Anterior cingulate cortex (tissue), 58 donors: ENCODE measurements around the gene SLC9A2.

ENCODE experiments used
- DNase-seq, 58 donors: peaks; one replicate each; lab custom pipeline; 2025; lab: John Stamatoyannopoulos, UW

The SLC9A2 gene

GRCh38 chr2:102619414-102620319 is at the start of gene SLC9A2:
Gene SLC9A2, plus strand, starts transcription at chr2:102619553. Its CDS starts 296 bp downstream, at chr2:102619849.
- DNase-seq, result peak in 2 of 58 donors; percentile 5 to 28

GRCh38 chr2:102575888-102576287 is 43.5 kb upstream of the SLC9A2 start:
- DNase-seq, result no peak

- DNase-seq, result no peak
Observed at GRCh38 chr2:102578376-102578775, 41.0 kb upstream of the SLC9A2 start.

- no peak for DNase-seq
Observed at GRCh38 chr2:102581911-102582310, 37.4 kb upstream of the SLC9A2 start.

- no peak for DNase-seq
Observed at GRCh38 chr2:102582845-102583244, 36.5 kb upstream of the SLC9A2 start.

GRCh38 chr2:102585847-102586404 is 33.4 kb upstream of the SLC9A2 start:
- no peak for DNase-seq

- no peak for DNase-seq
Observed at GRCh38 chr2:102588213-102588939, 31.0 kb upstream of the SLC9A2 start.

- DNase-seq, result no peak
Observed at GRCh38 chr2:102589444-102589843, 29.9 kb upstream of the SLC9A2 start.

- DNase-seq, result no peak
Observed at GRCh38 chr2:102591491-102592045, 27.8 kb upstream of the SLC9A2 start.

- DNase-seq, result no peak
Observed at GRCh38 chr2:102592601-102593000, 26.8 kb upstream of the SLC9A2 start.

GRCh38 chr2:102593516-102593915 is 25.8 kb upstream of the SLC9A2 start:
- no peak for DNase-seq

- DNase-seq, result no peak
Observed at GRCh38 chr2:102594445-102595016, 24.8 kb upstream of the SLC9A2 start.

- DNase-seq, result no peak
Observed at GRCh38 chr2:102597788-102598187, 21.6 kb upstream of the SLC9A2 start.

GRCh38 chr2:102599486-102599885 is 19.9 kb upstream of the SLC9A2 start:
- DNase-seq, result no peak

GRCh38 chr2:102601730-102602129 is 17.6 kb upstream of the SLC9A2 start:
- DNase-seq, result no peak

GRCh38 chr2:102603904-102604303 is 15.4 kb upstream of the SLC9A2 start:
- no peak for DNase-seq

- DNase-seq, result no peak
Observed at GRCh38 chr2:102604769-102605168, 14.6 kb upstream of the SLC9A2 start.

GRCh38 chr2:102606353-102606752 is 13.0 kb upstream of the SLC9A2 start:
- no peak for DNase-seq

GRCh38 chr2:102615620-102616436 is 3.5 kb upstream of the SLC9A2 start:
- DNase-seq, result peak in 22 of 58 donors; percentile 6 to 44 (median 22)
